ENCODE data around the gene FBLN7. TPM values are rescaled to one million over a fixed set of nuclear protein-coding genes. Genes with fewer than 3 reads are reported as not detected.

Gene FBLN7
- total RNA-seq, 3 donors from 2014 or later = 9.2 to 15.7 (median 11.0) TPM

DNA sequence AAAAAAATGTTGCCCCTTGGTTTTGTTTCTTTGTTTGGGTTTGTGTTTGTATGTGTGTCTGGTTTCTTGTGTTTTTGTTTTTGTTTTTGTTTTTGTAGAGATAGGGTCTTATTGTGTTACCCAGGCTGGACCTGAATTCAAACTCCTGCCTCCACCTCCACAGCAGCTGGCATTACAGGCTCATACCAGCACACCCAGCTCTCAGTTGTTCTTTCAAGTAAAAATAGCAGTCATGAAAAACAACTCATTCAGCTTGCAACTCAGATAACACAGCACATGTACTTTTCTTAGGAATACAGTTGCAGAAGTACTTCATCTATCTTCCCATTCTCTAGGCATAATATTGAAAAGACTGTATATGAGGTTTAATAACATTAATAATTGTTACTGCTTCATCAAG is 79.7 kb downstream of the FBLN7 start:
- Histone ChIP-seq H3K9me3 (no peaks in the 10 kb centered on the region), H3K27me3 (no peaks in the 10 kb centered on the region), H3K36me3 (no peaks in the 10 kb centered on the region), H3K4me3 (no peak overlapping the region), H3K27ac (no peak overlapping the region), H3K4me1 (no peaks in the 10 kb centered on the region)
- intact Hi-C loops (cut with DNase I; ENCODE audit: low total_unique reads) = no loop called here
- DNase-seq (ENCODE audit: low spot score in 2 of 2) = no peak
- TF ChIP-seq, protein P1, sequence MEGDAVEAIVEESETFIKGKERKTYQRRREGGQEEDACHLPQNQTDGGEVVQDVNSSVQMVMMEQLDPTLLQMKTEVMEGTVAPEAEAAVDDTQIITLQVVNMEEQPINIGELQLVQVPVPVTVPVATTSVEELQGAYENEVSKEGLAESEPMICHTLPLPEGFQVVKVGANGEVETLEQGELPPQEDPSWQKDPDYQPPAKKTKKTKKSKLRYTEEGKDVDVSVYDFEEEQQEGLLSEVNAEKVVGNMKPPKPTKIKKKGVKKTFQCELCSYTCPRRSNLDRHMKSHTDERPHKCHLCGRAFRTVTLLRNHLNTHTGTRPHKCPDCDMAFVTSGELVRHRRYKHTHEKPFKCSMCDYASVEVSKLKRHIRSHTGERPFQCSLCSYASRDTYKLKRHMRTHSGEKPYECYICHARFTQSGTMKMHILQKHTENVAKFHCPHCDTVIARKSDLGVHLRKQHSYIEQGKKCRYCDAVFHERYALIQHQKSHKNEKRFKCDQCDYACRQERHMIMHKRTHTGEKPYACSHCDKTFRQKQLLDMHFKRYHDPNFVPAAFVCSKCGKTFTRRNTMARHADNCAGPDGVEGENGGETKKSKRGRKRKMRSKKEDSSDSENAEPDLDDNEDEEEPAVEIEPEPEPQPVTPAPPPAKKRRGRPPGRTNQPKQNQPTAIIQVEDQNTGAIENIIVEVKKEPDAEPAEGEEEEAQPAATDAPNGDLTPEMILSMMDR (IDR thresholded peaks at IDR 0.05) = no peak
- no peak for TF ChIP-seq POLR2A (IDR thresholded peaks at IDR 0.05)
- TF ChIP-seq POLR2AphosphoS5 (IDR thresholded peaks at IDR 0.05) = no peak

DNA sequence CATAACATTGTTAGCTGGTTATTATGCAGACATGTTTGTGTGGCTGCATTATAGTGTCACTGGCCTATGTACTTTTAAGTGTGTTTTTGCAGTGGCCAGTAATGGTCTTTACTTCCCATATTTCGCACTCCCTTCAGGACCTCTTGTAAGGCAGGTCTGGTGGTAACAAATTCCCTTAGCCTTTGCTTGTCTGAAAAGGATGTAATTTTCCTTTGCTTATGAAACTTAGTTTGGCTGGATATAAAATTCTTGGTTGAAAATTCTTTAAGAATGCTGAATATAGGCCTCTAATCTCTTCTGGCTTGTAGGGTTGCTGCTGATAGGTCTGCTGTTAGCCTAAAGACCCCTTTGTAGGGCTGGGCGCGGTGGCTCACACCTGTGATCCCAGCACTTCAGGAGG is 82.0 kb downstream of the FBLN7 start:
- H3K36me3 ChIP-seq = no peaks in the 10 kb centered on the region
- H3K9me3 ChIP-seq = no peaks in the 10 kb centered on the region
- H3K4me3 ChIP-seq = no peak overlapping the region
- no peak overlapping the region for H3K27ac ChIP-seq
- intact Hi-C loops (cut with DNase I; ENCODE audit: low total_unique reads) = no loop called here
- no peak for DNase-seq (ENCODE audit: low spot score in 2 of 2)
- H3K4me1 ChIP-seq = no peaks in the 10 kb centered on the region
- H3K27me3 ChIP-seq = no peaks in the 10 kb centered on the region
- TF ChIP-seq, protein P1 (IDR thresholded peaks at IDR 0.05) = no peak
- no peak for TF ChIP-seq POLR2AphosphoS5 (IDR thresholded peaks at IDR 0.05)
- no peak for TF ChIP-seq POLR2A (IDR thresholded peaks at IDR 0.05)

DNA sequence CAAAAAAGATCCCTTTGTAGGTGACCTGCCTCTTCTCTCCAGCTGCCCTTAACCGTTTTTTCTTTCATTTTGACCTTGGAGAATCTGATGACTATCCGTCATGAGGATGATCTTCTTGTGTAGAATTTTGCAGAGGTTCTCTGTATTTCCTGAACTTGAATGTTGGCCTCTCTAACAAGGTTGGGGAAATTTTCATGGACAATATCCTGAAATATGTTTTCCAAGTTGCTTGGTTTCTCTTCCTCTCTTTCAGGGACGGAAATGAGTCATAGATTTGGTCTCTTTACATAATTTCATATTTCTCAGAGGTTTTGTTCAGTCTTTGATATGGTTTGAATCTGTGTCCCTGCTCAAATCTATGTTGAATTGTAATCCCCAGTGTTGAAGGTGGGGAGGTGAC is 82.6 kb downstream of the FBLN7 start:
- no peak for DNase-seq (ENCODE audit: low spot score in 2 of 2)
- Histone ChIP-seq H3K4me1 (no peaks in the 10 kb centered on the region), H3K27me3 (no peaks in the 10 kb centered on the region), H3K9me3 (no peaks in the 10 kb centered on the region), H3K36me3 (no peaks in the 10 kb centered on the region), H3K27ac (no peak overlapping the region), H3K4me3 (no peak overlapping the region)
- intact Hi-C loops (cut with DNase I; ENCODE audit: low total_unique reads) = no loop called here
- TF ChIP-seq, protein P1 (IDR thresholded peaks at IDR 0.05) = no peak
- TF ChIP-seq POLR2AphosphoS5 (IDR thresholded peaks at IDR 0.05) (no peak), POLR2A (IDR thresholded peaks at IDR 0.05) (no peak)

DNA sequence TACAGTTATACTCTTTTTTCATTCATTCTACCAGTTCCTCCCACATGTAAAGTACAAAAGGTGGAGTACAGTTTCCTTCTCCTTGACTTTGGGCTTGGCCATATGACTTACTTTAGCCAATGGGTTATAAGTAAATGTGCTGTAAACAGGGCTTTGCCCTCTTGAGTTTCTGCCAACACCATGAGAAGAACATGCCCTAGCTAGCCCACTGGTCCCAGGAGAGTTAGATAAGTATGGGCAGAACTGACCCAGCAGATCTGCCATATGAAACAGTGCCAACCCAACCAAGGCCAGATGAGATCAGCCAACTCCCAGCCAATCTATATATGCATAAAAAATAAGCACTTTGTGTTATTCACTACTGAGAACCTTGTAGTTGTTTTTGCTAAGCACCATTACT is 91.2 kb downstream of the FBLN7 start:
- intact Hi-C loops (cut with DNase I; ENCODE audit: low total_unique reads) = no loop called here
- no peak for TF ChIP-seq POLR2A (IDR thresholded peaks at IDR 0.05)
- no peak overlapping the region for H3K27ac ChIP-seq
- no peaks in the 10 kb centered on the region for H3K36me3 ChIP-seq
- H3K9me3 ChIP-seq = no peaks in the 10 kb centered on the region
- H3K27me3 ChIP-seq = no peaks in the 10 kb centered on the region
- H3K4me3 ChIP-seq = no peak overlapping the region
- no peaks in the 10 kb centered on the region for H3K4me1 ChIP-seq
- no peak for DNase-seq (ENCODE audit: low spot score in 2 of 2)

DNA sequence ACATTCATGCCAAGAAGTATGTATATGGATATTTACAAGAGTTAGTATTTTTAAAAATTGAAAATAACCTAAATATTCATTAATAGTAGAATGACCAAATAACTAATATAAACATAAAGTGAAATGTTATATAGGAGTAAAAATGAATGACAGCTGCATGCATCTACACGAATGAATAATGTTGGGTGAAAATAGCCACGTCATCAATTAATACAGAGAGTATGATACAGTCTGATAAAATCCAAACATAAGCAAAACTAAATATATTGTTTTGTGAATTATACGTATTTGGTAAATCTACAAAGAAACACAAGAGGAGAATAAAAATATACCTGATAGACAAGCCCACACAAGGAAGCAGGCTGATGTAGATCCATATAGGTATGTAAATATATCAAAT is 92.2 kb downstream of the FBLN7 start:
- TF ChIP-seq POLR2AphosphoS5 (IDR thresholded peaks at IDR 0.05) (no peak), POLR2A (IDR thresholded peaks at IDR 0.05) (no peak)
- TF ChIP-seq, protein P1 (IDR thresholded peaks at IDR 0.05) = no peak
- Histone ChIP-seq H3K36me3 (no peaks in the 10 kb centered on the region), H3K4me1 (no peaks in the 10 kb centered on the region), H3K27ac (no peak overlapping the region), H3K27me3 (no peaks in the 10 kb centered on the region), H3K9me3 (no peaks in the 10 kb centered on the region), H3K4me3 (no peak overlapping the region)
- intact Hi-C loops (cut with DNase I; ENCODE audit: low total_unique reads) = no loop called here
- DNase-seq (ENCODE audit: low spot score in 2 of 2) = no peak

Other genes with a start within 250 kb of the FBLN7 start
- gene MERTK, start 239.8 kb upstream of the FBLN7 start, total RNA-seq = 10 to 100 TPM; 21.0 to 84.3 (median 36.3) TPM
- 10 to 100 TPM; 16.2 to 52.0 (median 38.3) TPM for gene TMEM87B, start 83.1 kb upstream of the FBLN7 start, total RNA-seq
- gene ZC3H8, start 116.7 kb downstream of the FBLN7 start, total RNA-seq = 10 to 100 TPM; 17.0 to 38.3 (median 17.0) TPM
- 10 to 100 TPM; 14.4 to 20.3 (median 18.2) TPM for gene ZC3H6, start 137.2 kb downstream of the FBLN7 start, total RNA-seq